Measurements from ENCODE around the gene EAPP. TPM values are rescaled to one million over a fixed set of nuclear protein-coding genes. Genes with fewer than 3 reads are reported as not detected.
"Not testable (repeated sequence)": the region's sequence is repeated elsewhere in the genome, so short reads cannot be mapped to it uniquely, and the experiment has no call there.

Gene EAPP
- 42.7 TPM for total RNA-seq

GRCh38 chr14:34539407-34540180, at the start of gene EAPP:
Gene EAPP, minus strand, starts transcription at chr14:34539701. Its CDS starts 73 bp downstream, at chr14:34539628.
- peak; percentile 98 for DNase-seq (ENCODE audit: low spot score)

- no peak for DNase-seq (ENCODE audit: low spot score)
Measured at GRCh38 chr14:34583525-34583924, 44.0 kb upstream of the EAPP start.

- DNase-seq (ENCODE audit: low spot score) = no peak
Measured at GRCh38 chr14:34582117-34582680, 42.7 kb upstream of the EAPP start.

GRCh38 chr14:34580381-34580780, 40.9 kb upstream of the EAPP start:
- no peak for DNase-seq (ENCODE audit: low spot score)

- no peak for DNase-seq (ENCODE audit: low spot score)
Measured at GRCh38 chr14:34571771-34572170, 32.3 kb upstream of the EAPP start.

- no peak for DNase-seq (ENCODE audit: low spot score)
Measured at GRCh38 chr14:34569750-34570149, 30.2 kb upstream of the EAPP start.

- DNase-seq (ENCODE audit: low spot score) = no peak
Measured at GRCh38 chr14:34568803-34569202, 29.3 kb upstream of the EAPP start.

GRCh38 chr14:34562776-34563150, 23.3 kb upstream of the EAPP start:
- no peak for DNase-seq (ENCODE audit: low spot score)

- DNase-seq (ENCODE audit: low spot score) = not testable (repeated sequence)
Measured at GRCh38 chr14:34562037-34562775, 22.7 kb upstream of the EAPP start.

- not testable (repeated sequence) for DNase-seq (ENCODE audit: low spot score)
Measured at GRCh38 chr14:34556498-34556829, 17.0 kb upstream of the EAPP start.

GRCh38 chr14:34555583-34556497, 16.3 kb upstream of the EAPP start:
- DNase-seq (ENCODE audit: low spot score) = not testable (repeated sequence)

- DNase-seq (ENCODE audit: low spot score) = no peak
Measured at GRCh38 chr14:34554540-34555250, 15.2 kb upstream of the EAPP start.

GRCh38 chr14:34549276-34549966, 9.9 kb upstream of the EAPP start:
- not testable (repeated sequence) for DNase-seq (ENCODE audit: low spot score)

- DNase-seq (ENCODE audit: low spot score) = no peak
Measured at GRCh38 chr14:34548472-34548981, 9.0 kb upstream of the EAPP start.

- not testable (repeated sequence) for DNase-seq (ENCODE audit: low spot score)
Measured at GRCh38 chr14:34547136-34547520, 7.6 kb upstream of the EAPP start.

GRCh38 chr14:34546272-34547135, 7.0 kb upstream of the EAPP start:
- DNase-seq (ENCODE audit: low spot score) = not testable (repeated sequence)

- not testable (repeated sequence) for DNase-seq (ENCODE audit: low spot score)
Measured at GRCh38 chr14:34540181-34541059, 919 bp upstream of the EAPP start.

GRCh38 chr14:34538871-34539406, 562 bp downstream of the EAPP start:
- DNase-seq (ENCODE audit: low spot score) = no peak

All from ureter (tissue), 1 donor.